H1 (cell line): ENCODE measurements around the gene ZC3H7B. TPM values are rescaled to one million over a fixed set of nuclear protein-coding genes. Genes with fewer than 3 reads are reported as not detected.

Experiments used
- CBX8 ChIP-seq: fragments of 300-800, 300-1000 bp; sonication (generic); IDR thresholded peaks from 2 replicates; pipeline ENCODE4 v1.7.1; 2016; ENCODE audit warnings: low read depth, low read length, borderline replicate concordance
- PHF8 ChIP-seq: fragments of 200-600 bp; sonication (generic); conservative IDR thresholded peaks from 2 replicates; pipeline ENCODE4 v1.7.1; 2012; ENCODE audit warnings: low read depth, mild to moderate bottlenecking, inconsistent platforms, low read length, moderate library complexity
- POLR2AphosphoS5 ChIP-seq: IDR thresholded peaks from 2 replicates; pipeline ENCODE4 v1.6.1; 2011; ENCODE audit warnings: low read depth, low read length
- RAD21 ChIP-seq, 2 experiments: IDR thresholded peaks in 1 of 2; conservative IDR thresholded peaks in 1 of 2; 2 replicates each; pipeline ENCODE4 v1.6.1; 2011; ENCODE audit warnings: low read depth in 2 of 2, low read length in 2 of 2, improper control_type of control experiment in 1 of 2, inconsistent platforms in 1 of 2, mild to moderate bottlenecking in 1 of 2, moderate library complexity in 1 of 2
- SAP30 ChIP-seq: fragments of 300-600 bp; sonication (generic); IDR thresholded peaks from 2 replicates; pipeline ENCODE4 v1.7.1; 2012; ENCODE audit warnings: low read length, moderate library complexity, mild to moderate bottlenecking, inconsistent platforms; ENCODE audit not compliant: insufficient read depth, insufficient replicate concordance
- polyA plus RNA-seq, 7 experiments: library from polyadenylated mRNA; depleted of rRNA in 3 of 7; stranded (reverse) in 5 of 7; unstranded in 2 of 7; fragments of >200 nt in 5 of 7; fragments of 200-250 nt in 2 of 7; gene quantifications; 1 replicate in 5 of 7; 2 replicates in 1 of 7; 4 replicates in 1 of 7; pipeline versions ENCODE4 v1.2.1 to v1.2.3, GENCODE V29; 2011 to 2013; ENCODE audit warnings: missing spikeins in 2 of 7, mixed read lengths in 2 of 7
- total RNA-seq: library from RNA; stranded (reverse); fragmentation: NEBNext Ultra II Directional; extraction: Animal tissue kit (Norgen Biotek cat#: 25700); gene quantifications from 2 replicates; pipeline ENCODE4 v1.2.1, GENCODE V29; 2021
- TF ChIP-seq, protein P1 (sequence below): fragments of 300-600 bp; sonication (generic); IDR thresholded peaks from 2 replicates; pipeline ENCODE4 v1.7.1; 2012; ENCODE audit warnings: low read length, moderate library complexity, mild to moderate bottlenecking, inconsistent platforms; ENCODE audit not compliant: insufficient replicate concordance
- TF ChIP-seq, protein P2 (sequence below): IDR thresholded peaks from 2 replicates; pipeline ENCODE4 v1.6.1; 2011; ENCODE audit warnings: low read length, improper control_type of control experiment

Gene ZC3H7B
- total and polyA plus RNA-seq, 2 of the 8 experiments (the other 6 are each of a cell fraction or from before 2014, with no cell fraction given), result 35.5 to 78.6 TPM

DNA sequence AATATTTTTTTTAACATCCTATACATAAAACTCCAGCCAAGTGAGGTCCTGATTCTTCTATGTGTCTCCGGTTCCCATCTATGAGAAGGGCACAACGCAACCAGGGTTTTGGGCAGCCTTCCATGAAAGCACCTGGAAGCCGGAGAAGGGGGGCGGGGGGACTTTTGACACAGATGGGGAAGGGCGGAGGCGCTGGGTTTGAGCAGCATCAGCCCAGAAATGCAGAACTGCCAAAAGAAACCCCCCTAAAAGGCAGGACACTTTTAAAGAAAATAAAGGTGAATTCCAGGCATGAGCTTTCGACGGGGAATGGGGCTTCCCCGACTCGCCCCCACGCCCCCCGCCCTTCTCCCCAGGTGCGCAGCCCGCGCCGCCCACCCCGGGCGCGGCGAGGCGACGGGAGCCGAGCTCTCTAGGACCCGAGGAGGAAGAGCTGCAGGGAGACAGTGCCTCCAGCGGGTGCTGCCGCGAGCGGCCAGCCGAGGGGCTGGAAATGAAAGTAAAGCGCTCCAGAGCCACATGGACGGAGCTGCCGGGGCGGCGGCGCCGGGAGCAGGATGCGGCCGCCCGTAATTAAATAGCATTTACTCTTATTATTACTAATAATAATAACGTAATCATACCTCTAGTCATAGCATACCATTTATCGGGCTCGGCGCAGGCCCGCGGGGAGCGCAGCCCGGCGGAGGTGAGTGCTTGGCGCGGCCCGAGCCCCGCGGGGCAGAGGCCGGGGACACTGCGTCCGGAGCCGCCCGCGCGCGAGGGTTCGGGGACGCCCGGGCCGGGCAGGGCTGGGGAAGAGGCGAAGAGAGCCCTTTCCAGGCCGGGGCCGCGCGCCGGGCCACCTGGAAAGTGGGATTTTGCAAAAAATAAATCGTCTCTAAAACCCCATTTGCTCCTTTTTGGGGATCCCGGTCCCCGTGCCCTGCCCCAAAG is at the start of gene ZC3H7B (continued):
- TF ChIP-seq, protein P1, sequence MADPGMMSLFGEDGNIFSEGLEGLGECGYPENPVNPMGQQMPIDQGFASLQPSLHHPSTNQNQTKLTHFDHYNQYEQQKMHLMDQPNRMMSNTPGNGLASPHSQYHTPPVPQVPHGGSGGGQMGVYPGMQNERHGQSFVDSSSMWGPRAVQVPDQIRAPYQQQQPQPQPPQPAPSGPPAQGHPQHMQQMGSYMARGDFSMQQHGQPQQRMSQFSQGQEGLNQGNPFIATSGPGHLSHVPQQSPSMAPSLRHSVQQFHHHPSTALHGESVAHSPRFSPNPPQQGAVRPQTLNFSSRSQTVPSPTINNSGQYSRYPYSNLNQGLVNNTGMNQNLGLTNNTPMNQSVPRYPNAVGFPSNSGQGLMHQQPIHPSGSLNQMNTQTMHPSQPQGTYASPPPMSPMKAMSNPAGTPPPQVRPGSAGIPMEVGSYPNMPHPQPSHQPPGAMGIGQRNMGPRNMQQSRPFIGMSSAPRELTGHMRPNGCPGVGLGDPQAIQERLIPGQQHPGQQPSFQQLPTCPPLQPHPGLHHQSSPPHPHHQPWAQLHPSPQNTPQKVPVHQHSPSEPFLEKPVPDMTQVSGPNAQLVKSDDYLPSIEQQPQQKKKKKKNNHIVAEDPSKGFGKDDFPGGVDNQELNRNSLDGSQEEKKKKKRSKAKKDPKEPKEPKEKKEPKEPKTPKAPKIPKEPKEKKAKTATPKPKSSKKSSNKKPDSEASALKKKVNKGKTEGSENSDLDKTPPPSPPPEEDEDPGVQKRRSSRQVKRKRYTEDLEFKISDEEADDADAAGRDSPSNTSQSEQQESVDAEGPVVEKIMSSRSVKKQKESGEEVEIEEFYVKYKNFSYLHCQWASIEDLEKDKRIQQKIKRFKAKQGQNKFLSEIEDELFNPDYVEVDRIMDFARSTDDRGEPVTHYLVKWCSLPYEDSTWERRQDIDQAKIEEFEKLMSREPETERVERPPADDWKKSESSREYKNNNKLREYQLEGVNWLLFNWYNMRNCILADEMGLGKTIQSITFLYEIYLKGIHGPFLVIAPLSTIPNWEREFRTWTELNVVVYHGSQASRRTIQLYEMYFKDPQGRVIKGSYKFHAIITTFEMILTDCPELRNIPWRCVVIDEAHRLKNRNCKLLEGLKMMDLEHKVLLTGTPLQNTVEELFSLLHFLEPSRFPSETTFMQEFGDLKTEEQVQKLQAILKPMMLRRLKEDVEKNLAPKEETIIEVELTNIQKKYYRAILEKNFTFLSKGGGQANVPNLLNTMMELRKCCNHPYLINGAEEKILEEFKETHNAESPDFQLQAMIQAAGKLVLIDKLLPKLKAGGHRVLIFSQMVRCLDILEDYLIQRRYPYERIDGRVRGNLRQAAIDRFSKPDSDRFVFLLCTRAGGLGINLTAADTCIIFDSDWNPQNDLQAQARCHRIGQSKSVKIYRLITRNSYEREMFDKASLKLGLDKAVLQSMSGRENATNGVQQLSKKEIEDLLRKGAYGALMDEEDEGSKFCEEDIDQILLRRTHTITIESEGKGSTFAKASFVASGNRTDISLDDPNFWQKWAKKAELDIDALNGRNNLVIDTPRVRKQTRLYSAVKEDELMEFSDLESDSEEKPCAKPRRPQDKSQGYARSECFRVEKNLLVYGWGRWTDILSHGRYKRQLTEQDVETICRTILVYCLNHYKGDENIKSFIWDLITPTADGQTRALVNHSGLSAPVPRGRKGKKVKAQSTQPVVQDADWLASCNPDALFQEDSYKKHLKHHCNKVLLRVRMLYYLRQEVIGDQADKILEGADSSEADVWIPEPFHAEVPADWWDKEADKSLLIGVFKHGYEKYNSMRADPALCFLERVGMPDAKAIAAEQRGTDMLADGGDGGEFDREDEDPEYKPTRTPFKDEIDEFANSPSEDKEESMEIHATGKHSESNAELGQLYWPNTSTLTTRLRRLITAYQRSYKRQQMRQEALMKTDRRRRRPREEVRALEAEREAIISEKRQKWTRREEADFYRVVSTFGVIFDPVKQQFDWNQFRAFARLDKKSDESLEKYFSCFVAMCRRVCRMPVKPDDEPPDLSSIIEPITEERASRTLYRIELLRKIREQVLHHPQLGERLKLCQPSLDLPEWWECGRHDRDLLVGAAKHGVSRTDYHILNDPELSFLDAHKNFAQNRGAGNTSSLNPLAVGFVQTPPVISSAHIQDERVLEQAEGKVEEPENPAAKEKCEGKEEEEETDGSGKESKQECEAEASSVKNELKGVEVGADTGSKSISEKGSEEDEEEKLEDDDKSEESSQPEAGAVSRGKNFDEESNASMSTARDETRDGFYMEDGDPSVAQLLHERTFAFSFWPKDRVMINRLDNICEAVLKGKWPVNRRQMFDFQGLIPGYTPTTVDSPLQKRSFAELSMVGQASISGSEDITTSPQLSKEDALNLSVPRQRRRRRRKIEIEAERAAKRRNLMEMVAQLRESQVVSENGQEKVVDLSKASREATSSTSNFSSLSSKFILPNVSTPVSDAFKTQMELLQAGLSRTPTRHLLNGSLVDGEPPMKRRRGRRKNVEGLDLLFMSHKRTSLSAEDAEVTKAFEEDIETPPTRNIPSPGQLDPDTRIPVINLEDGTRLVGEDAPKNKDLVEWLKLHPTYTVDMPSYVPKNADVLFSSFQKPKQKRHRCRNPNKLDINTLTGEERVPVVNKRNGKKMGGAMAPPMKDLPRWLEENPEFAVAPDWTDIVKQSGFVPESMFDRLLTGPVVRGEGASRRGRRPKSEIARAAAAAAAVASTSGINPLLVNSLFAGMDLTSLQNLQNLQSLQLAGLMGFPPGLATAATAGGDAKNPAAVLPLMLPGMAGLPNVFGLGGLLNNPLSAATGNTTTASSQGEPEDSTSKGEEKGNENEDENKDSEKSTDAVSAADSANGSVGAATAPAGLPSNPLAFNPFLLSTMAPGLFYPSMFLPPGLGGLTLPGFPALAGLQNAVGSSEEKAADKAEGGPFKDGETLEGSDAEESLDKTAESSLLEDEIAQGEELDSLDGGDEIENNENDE, result no peak
- TF ChIP-seq, protein P2, sequence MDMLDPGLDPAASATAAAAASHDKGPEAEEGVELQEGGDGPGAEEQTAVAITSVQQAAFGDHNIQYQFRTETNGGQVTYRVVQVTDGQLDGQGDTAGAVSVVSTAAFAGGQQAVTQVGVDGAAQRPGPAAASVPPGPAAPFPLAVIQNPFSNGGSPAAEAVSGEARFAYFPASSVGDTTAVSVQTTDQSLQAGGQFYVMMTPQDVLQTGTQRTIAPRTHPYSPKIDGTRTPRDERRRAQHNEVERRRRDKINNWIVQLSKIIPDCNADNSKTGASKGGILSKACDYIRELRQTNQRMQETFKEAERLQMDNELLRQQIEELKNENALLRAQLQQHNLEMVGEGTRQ, result no peak
- TF ChIP-seq POLR2AphosphoS5 (peak; percentile 61; the same call in 1 of the 2 replicates), PHF8 (no peak; the same call in 1 of the 2 replicates), SAP30 (no peak), CBX8 (no peak), RAD21 (IDR thresholded peaks at IDR 0.05 in 1 of 2, conservative IDR thresholded peaks at IDR 0.05 in 1 of 2; ENCODE audit: low read depth in 2 of 2, low read length in 2 of 2) (peak; percentile 30 to 53; a peak in 3 of 4 replicates)
